HUES48 (cell line): ENCODE measurements around the gene TANGO6.

Experiments
- H3K27ac ChIP-seq: one replicate; pipeline ENCODE4 v1.7.0; 2013; ENCODE audit warnings: low read depth, low read length, inconsistent platforms
- H3K27me3 ChIP-seq: 2 replicates; pipeline ENCODE4 v1.6.1; 2013; ENCODE audit warnings: mild to moderate bottlenecking, low read length; ENCODE audit not compliant: control insufficient read depth, insufficient read depth
- H3K36me3 ChIP-seq: 2 replicates; pipeline ENCODE4 v1.6.1; 2013; ENCODE audit warnings: low read length; ENCODE audit not compliant: control insufficient read depth, insufficient read depth
- H3K4me1 ChIP-seq: 2 replicates; pipeline ENCODE4 v1.6.1; 2013; ENCODE audit warnings: mild to moderate bottlenecking, low read length; ENCODE audit not compliant: control insufficient read depth, insufficient read depth
- H3K4me3 ChIP-seq: 2 replicates; pipeline ENCODE4 v1.5.1; 2013; ENCODE audit warnings: mild to moderate bottlenecking, low read depth, low read length
- H3K9ac ChIP-seq: 2 replicates; pipeline ENCODE4 v1.6.1; 2013; ENCODE audit warnings: mild to moderate bottlenecking, low read depth, low read length, moderate library complexity
- H3K9me3 ChIP-seq: 2 replicates; pipeline ENCODE4 v1.6.1; 2013; ENCODE audit warnings: low read length; ENCODE audit not compliant: control insufficient read depth, insufficient read depth

TANGO6 gene

DNA sequence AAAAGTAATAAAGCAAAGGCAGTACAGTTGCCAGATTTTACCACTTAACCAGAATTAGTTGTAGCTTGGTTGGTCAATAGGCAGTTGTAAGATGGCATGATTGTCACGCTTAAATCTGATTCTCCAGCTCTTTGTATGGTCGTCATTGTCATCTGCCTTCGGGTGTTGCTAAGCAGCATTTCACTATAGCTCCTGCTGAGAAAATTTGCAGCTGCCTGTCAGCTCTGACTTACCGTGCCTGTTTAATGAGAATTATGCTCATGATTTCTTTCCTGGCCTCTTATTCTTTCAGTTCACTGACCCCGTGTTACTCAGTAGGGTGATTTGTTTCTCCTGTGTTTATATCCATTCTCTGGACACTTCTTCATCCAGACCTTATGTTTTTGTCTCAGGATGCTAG, 66.7 kb downstream of the TANGO6 start:
- Histone ChIP-seq H3K27ac (no peak overlapping the region), H3K9ac (no peak overlapping the region), H3K36me3 (peaks cover 13% of the 10 kb centered on the region), H3K9me3 (no peaks in the 10 kb centered on the region), H3K4me1 (peaks cover 12% of the 10 kb centered on the region), H3K27me3 (no peaks in the 10 kb centered on the region), H3K4me3 (no peak overlapping the region)

DNA sequence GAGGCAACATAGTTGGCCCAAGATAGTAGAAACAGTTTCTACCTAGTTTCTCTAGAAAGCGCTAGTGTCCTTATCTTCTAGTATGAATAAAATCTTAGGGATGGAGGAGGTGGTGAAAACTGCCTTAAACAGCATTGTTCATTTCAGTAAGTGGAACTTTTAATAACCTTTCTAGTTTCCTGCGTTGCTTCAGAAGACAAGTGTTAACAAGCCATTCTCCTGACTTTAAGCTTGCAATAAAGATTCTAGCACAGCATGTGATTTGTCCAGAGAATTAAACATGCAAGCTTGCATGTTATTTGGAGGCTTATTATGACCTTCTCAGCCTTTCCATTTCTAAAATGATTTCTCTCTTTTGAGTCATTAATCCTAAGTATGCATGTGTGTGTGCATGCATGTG, 72.3 kb downstream of the TANGO6 start:
- no peaks in the 10 kb centered on the region for H3K27me3 ChIP-seq

DNA sequence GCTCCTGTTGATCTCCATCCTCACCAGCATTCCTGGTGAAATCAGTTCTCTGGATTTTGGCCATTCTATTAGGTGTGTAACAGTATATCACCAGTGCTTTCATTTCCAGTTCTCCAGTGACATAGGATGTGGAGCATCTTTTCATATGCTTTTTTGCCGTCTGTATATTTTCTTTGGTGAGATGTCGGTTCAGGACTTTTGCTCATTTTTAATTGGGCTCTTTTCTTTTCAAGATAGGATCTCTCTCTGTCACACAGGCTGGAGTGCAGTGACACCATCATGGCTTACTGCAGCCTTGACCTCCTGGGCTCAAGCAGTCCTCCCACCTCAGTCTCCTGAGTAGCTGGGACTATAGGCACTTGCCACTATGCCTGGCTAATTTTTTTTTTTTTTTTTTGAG, 74.2 kb downstream of the TANGO6 start:
- Histone ChIP-seq H3K4me1 (no peaks in the 10 kb centered on the region), H3K9me3 (no peaks in the 10 kb centered on the region), H3K27me3 (no peaks in the 10 kb centered on the region), H3K36me3 (peaks cover 9% of the 10 kb centered on the region; the same call in 1 of the 2 replicates), H3K4me3 (no peak overlapping the region), H3K27ac (no peak overlapping the region), H3K9ac (no peak overlapping the region)

More for the DNA sequence above, 72.3 kb downstream of the TANGO6 start:
- peaks cover 9% of the 10 kb centered on the region; the same call in 1 of the 2 replicates for H3K36me3 ChIP-seq
- H3K4me3 ChIP-seq: no peak overlapping the region
- no peak overlapping the region for H3K9ac ChIP-seq
- no peak overlapping the region for H3K27ac ChIP-seq
- H3K4me1 ChIP-seq: no peaks in the 10 kb centered on the region
- H3K9me3 ChIP-seq: no peaks in the 10 kb centered on the region

DNA sequence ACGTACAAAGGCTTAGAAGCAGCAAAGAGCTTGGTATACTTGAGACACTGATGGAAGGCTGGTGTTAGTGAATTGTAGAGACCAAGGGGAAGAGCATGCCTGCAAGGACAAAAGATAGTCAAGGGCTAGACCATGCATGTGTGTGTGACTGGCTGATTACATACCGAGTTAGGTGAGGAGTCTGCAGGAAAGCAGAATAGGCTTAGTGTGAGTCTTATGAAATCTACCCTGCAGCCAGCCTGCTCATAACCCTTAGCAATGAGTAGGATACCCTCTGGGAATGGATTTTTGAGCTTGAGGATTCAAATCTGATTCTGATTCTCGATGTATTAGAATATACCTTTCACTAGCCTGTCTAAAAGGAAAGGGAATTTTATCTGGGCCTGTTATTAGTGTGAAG, 77.0 kb downstream of the TANGO6 start:
- H3K9ac ChIP-seq: no peak overlapping the region
- no peaks in the 10 kb centered on the region for H3K4me1 ChIP-seq
- H3K9me3 ChIP-seq: no peaks in the 10 kb centered on the region
- no peaks in the 10 kb centered on the region for H3K27me3 ChIP-seq
- no peak overlapping the region for H3K27ac ChIP-seq
- peaks cover 9% of the 10 kb centered on the region; the same call in 1 of the 2 replicates for H3K36me3 ChIP-seq
- H3K4me3 ChIP-seq: no peak overlapping the region

DNA sequence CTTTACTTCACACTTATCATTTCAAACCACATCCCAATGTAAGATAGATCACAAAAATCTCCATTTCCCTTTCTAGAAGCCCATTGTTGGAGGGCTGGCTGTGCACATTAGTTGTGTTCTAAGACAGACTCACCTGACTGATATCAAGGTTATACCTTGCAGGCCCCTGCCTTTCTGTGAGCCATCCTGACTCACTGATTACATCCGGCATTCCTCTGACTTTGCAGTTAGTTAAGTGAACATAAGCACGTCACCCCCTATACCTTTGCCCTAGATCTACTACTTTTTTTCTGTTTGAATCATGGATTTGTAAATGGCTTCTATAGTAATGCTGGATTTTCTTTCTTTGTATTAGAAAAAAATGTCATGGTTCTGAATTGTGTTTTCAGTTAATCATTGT, 78.3 kb downstream of the TANGO6 start:
- Histone ChIP-seq H3K27me3 (no peaks in the 10 kb centered on the region), H3K36me3 (peaks cover 9% of the 10 kb centered on the region; the same call in 1 of the 2 replicates), H3K9me3 (no peaks in the 10 kb centered on the region), H3K27ac (no peak overlapping the region), H3K4me1 (no peaks in the 10 kb centered on the region), H3K9ac (no peak overlapping the region), H3K4me3 (no peak overlapping the region)

- Histone ChIP-seq H3K4me3 (no peak overlapping the region), H3K9me3 (no peaks in the 10 kb centered on the region), H3K27me3 (no peaks in the 10 kb centered on the region), H3K9ac (no peak overlapping the region), H3K4me1 (no peaks in the 10 kb centered on the region), H3K36me3 (peaks cover 22% of the 10 kb centered on the region), H3K27ac (no peak overlapping the region)
Measured at GRCh38 chr16:68923116-68923515, 79.8 kb downstream of the TANGO6 start.

GRCh38 chr16:68927018-68927417, 83.7 kb downstream of the TANGO6 start:
- H3K4me3 ChIP-seq: no peak overlapping the region
- peaks cover 22% of the 10 kb centered on the region for H3K36me3 ChIP-seq

GRCh38 chr16:68931196-68931595, 87.9 kb downstream of the TANGO6 start:
- no peaks in the 10 kb centered on the region for H3K27me3 ChIP-seq
- no peak overlapping the region for H3K4me3 ChIP-seq
- peaks cover 6% of the 10 kb centered on the region for H3K9me3 ChIP-seq
- peaks cover 24% of the 10 kb centered on the region for H3K36me3 ChIP-seq
- no peak overlapping the region for H3K9ac ChIP-seq
- H3K4me1 ChIP-seq: no peaks in the 10 kb centered on the region
- H3K27ac ChIP-seq: no peak overlapping the region

More at GRCh38 chr16:68927018-68927417, 83.7 kb downstream of the TANGO6 start:
- Histone ChIP-seq H3K4me1 (no peaks in the 10 kb centered on the region), H3K27me3 (no peaks in the 10 kb centered on the region), H3K9ac (no peak overlapping the region), H3K9me3 (no peaks in the 10 kb centered on the region), H3K27ac (no peak overlapping the region)

GRCh38 chr16:68934402-68934801, 91.1 kb downstream of the TANGO6 start:
- Histone ChIP-seq H3K4me1 (no peaks in the 10 kb centered on the region), H3K4me3 (no peak overlapping the region), H3K27ac (no peak overlapping the region)

DNA sequence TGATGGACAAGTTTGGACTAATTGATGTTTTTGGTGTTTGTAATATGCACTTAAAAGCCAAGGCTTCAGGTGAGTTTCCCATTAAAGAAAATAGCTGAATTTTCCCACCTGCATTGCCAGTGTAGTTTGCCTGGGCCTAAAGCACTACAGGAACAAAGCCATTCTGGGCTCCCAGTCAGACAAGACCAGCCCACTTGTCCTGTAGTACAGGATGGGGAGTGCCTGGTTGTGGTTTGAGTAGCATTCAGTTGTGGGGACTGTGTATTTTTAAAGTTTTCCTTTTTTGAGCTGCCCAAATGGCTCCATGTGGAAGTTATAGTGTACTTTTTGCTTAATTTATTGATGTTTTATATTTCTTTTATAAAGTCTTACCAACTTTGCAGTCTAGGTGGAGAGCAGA, 91.7 kb downstream of the TANGO6 start:
- no peak overlapping the region for H3K4me3 ChIP-seq
- peaks cover 3% of the 10 kb centered on the region; the same call in 1 of the 2 replicates for H3K36me3 ChIP-seq
- no peak overlapping the region for H3K27ac ChIP-seq
- H3K9me3 ChIP-seq: peaks cover 6% of the 10 kb centered on the region
- no peaks in the 10 kb centered on the region for H3K4me1 ChIP-seq
- no peak overlapping the region for H3K9ac ChIP-seq
- no peaks in the 10 kb centered on the region for H3K27me3 ChIP-seq

More at GRCh38 chr16:68934402-68934801, 91.1 kb downstream of the TANGO6 start:
- Histone ChIP-seq H3K9ac (no peak overlapping the region), H3K27me3 (no peaks in the 10 kb centered on the region), H3K36me3 (peaks cover 7% of the 10 kb centered on the region; the same call in 1 of the 2 replicates), H3K9me3 (peaks cover 6% of the 10 kb centered on the region)

DNA sequence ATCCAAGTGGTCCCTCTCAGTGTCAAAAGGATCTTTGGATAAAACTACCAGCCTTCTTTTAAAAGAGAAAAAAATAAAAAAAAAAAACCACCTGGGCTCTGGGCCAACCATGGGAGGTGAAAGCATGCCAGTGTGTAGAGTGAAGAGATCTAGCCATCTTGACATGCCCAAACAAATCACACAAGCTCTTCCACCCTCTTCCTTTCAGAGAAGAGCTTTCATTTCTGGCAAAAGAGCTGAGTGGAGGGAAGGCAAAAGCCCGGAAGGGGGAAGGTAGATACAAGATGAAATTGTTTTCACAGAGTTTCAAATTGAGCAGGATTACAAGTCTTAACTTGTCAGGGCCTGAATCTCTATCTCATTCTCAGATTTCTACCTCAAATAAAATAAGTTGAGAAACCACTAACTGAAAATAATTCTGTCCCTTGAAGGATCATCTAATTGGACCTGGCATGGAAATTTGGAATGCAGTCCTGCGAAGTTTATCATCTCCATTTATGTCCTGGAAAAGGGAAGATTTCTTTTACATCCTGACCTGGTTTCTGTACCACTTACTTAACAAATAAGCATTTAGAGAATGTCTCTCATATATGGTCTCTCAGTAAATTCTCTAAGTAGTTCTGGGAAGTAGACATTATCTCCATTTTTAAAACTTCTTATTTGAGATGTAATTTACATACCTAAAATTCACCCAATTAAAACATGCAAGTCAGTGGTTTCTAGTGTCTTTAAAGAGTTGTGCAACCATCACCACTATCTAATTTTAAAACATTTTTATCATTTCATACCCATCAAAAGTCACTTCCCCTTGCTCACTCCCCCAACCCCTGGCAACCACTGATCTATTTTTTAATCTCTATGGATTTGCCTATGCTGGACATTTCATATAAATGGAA, 93.7 kb downstream of the TANGO6 start:
- H3K27ac ChIP-seq: no peak overlapping the region
- H3K27me3 ChIP-seq: no peaks in the 10 kb centered on the region
- no peaks in the 10 kb centered on the region for H3K4me1 ChIP-seq
- H3K9ac ChIP-seq: no peak overlapping the region
- H3K4me3 ChIP-seq: no peak overlapping the region
- H3K36me3 ChIP-seq: peaks cover 3% of the 10 kb centered on the region; the same call in 1 of the 2 replicates
- peaks cover 6% of the 10 kb centered on the region for H3K9me3 ChIP-seq
